Measurements from ENCODE around the gene BMP6. TPM values are rescaled to one million over a fixed set of nuclear protein-coding genes. Genes with fewer than 3 reads are reported as not detected.

Gene BMP6
- total RNA-seq, 1 experiment from 2014 or later: not detected

- ChIA-PET POLR2A (ENCODE audit: unreplicated experiment) (no interaction called here), CTCF (interaction anchor here (0.6 kb wide), 1 partner anchor 13 kb away, joined by 13 read pairs; no protein-coding TSS in a partner anchor)
- no peaks in the 10 kb centered on the region for H4K20me1 ChIP-seq (ENCODE audit: insufficient read depth)
- no peaks in the 10 kb centered on the region for H3K9me3 ChIP-seq (ENCODE audit: insufficient read depth, low read depth)
- H3K27me3 ChIP-seq (ENCODE audit: insufficient read depth, low read depth): 0 out of 2 replicates have a peak, but pooled peaks cover 4% of the 10 kb centered on the region
- H3K79me2 ChIP-seq (ENCODE audit: low read depth): no peaks in the 10 kb centered on the region
- H3K4me1 ChIP-seq (replicated peaks; ENCODE audit: insufficient read depth): peaks cover 44% of the 10 kb centered on the region
- no peak overlapping the region for H3K4me3 ChIP-seq
- H2AFZ ChIP-seq: no peak overlapping the region
- H3K36me3 ChIP-seq (ENCODE audit: low read depth): peaks cover 4% of the 10 kb centered on the region; the same call in 1 of the 2 replicates
- peak overlapping the region; percentile 90; the same call in 1 of the 2 replicates for H3K27ac ChIP-seq
- no TSS peak for BruUV-seq (replicated peaks)
- H3K4me2 ChIP-seq: peak overlapping the region; percentile 59; the same call in 1 of the 2 replicates
- DNase-seq: no peak
- intact Hi-C loops (cut with micrococcal nuclease; ENCODE audit: unreplicated experiment): loop anchor here (5.0 kb wide), 1 partner anchor 183 kb away; the partner anchor contains the start of gene TXNDC5
- no peaks in the 10 kb centered on the region for H3K9me2 ChIP-seq (ENCODE audit: insufficient read depth)
- no peak for TF ChIP-seq CTCF (conservative IDR thresholded peaks at IDR 0.05)
- TF ChIP-seq EZH2 (IDR thresholded peaks at IDR 0.05; ENCODE audit: low read depth): no peak
- H3F3A ChIP-seq (ENCODE audit: insufficient read depth, low read depth): peaks cover 23% of the 10 kb centered on the region
Observed at GRCh38 chr6:7728855-7729590, 3.1 kb downstream of the BMP6 start.

- no peak for DNase-seq
- Histone ChIP-seq H3K9me2 (ENCODE audit: insufficient read depth) (no peaks in the 10 kb centered on the region), H3F3A (ENCODE audit: insufficient read depth, low read depth) (peaks cover 23% of the 10 kb centered on the region), H3K79me2 (ENCODE audit: low read depth) (no peaks in the 10 kb centered on the region), H3K4me3 (peak overlapping the region; percentile 24; the same call in 1 of the 2 replicates), H4K20me1 (ENCODE audit: insufficient read depth) (no peaks in the 10 kb centered on the region), H3K4me1 (replicated peaks; ENCODE audit: insufficient read depth) (peaks cover 43% of the 10 kb centered on the region), H3K36me3 (ENCODE audit: low read depth) (peaks cover 4% of the 10 kb centered on the region; the same call in 1 of the 2 replicates), H3K27ac (peak overlapping the region; percentile 90), H2AFZ (no peak overlapping the region), H3K9me3 (ENCODE audit: insufficient read depth, low read depth) (no peaks in the 10 kb centered on the region), H3K4me2 (peak overlapping the region; percentile 59), H3K27me3 (ENCODE audit: insufficient read depth, low read depth) (0 out of 2 replicates have a peak, but pooled peaks cover under 1% of the 10 kb centered on the region)
- POLR2A ChIA-PET (ENCODE audit: unreplicated experiment): interaction anchor here (0.6 kb wide), 1 partner anchor 28 kb away, joined by 5 read pairs; no protein-coding TSS in a partner anchor
- CTCF ChIA-PET: no interaction called here
- TF ChIP-seq EZH2 (IDR thresholded peaks at IDR 0.05; ENCODE audit: low read depth): no peak
- BruUV-seq (replicated peaks): no TSS peak
- intact Hi-C loops (cut with micrococcal nuclease; ENCODE audit: unreplicated experiment): loop anchor here (1.0 kb wide), 1 partner anchor 57 kb away; no protein-coding TSS in a partner anchor
Observed at GRCh38 chr6:7730001-7730783, 4.3 kb downstream of the BMP6 start.

DNA sequence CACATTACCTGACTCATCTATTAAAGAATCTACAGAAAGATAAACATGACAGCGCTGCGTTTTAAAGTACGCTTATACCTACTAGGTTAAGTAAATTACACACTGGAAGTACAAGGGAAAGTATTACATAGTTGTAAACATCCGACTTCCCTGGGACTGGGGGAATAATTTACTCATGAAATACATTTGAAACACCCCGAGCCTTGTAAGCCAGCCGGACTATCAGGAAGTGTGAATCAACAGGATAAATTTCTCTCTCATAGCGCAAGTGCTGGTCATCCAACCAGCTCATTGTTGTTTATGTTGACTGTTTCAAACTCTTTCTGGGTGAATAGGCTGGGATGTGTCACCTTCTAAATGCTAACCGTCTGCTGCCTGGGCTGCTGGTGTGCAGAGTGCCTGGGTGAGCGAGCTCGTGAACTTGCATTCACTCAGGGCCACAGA, 4.9 kb downstream of the BMP6 start:
- CTCF ChIA-PET: no interaction called here
- Histone ChIP-seq H3F3A (ENCODE audit: insufficient read depth, low read depth) (peaks cover 23% of the 10 kb centered on the region), H3K9me3 (ENCODE audit: insufficient read depth, low read depth) (no peaks in the 10 kb centered on the region), H3K79me2 (ENCODE audit: low read depth) (no peaks in the 10 kb centered on the region), H3K4me1 (replicated peaks; ENCODE audit: insufficient read depth) (peaks cover 38% of the 10 kb centered on the region), H3K4me3 (peak overlapping the region; percentile 32; the same call in 1 of the 2 replicates), H3K27ac (peak overlapping the region; percentile 90), H3K9me2 (ENCODE audit: insufficient read depth) (no peaks in the 10 kb centered on the region), H3K4me2 (peak overlapping the region; percentile 59), H3K36me3 (ENCODE audit: low read depth) (peaks cover 4% of the 10 kb centered on the region; the same call in 1 of the 2 replicates), H4K20me1 (ENCODE audit: insufficient read depth) (no peaks in the 10 kb centered on the region), H3K27me3 (ENCODE audit: insufficient read depth, low read depth) (no peaks in the 10 kb centered on the region), H2AFZ (no peak overlapping the region)
- intact Hi-C loops (cut with micrococcal nuclease; ENCODE audit: unreplicated experiment): loop anchor here (1.0 kb wide), 1 partner anchor 58 kb away; no protein-coding TSS in a partner anchor
- POLR2A ChIA-PET (ENCODE audit: unreplicated experiment): interaction anchor here (0.6 kb wide), 1 partner anchor 28 kb away, joined by 5 read pairs; no protein-coding TSS in a partner anchor
- no TSS peak for BruUV-seq (replicated peaks)
- DNase-seq: peak; percentile 30 to 90
- TF ChIP-seq EZH2 (IDR thresholded peaks at IDR 0.05; ENCODE audit: low read depth) (no peak), CTCF (conservative IDR thresholded peaks at IDR 0.05) (no peak)
